Stimulated activated CD8-positive, alpha-beta memory T cell treated with anti-CD3 and anti-CD28 coated beads, Interleukin-12 subunit alpha, Interleukin-12 subunit beta, amount 100 ng/mL, for 4 hours (primary cell): ENCODE measurements around the gene DCST2.

Experiments
- DNase-seq: peaks from one replicate; pipeline ENCODE4 v3.0.0-alpha.2; 2020; ENCODE audit warnings: low read depth

DCST2 gene

DNA sequence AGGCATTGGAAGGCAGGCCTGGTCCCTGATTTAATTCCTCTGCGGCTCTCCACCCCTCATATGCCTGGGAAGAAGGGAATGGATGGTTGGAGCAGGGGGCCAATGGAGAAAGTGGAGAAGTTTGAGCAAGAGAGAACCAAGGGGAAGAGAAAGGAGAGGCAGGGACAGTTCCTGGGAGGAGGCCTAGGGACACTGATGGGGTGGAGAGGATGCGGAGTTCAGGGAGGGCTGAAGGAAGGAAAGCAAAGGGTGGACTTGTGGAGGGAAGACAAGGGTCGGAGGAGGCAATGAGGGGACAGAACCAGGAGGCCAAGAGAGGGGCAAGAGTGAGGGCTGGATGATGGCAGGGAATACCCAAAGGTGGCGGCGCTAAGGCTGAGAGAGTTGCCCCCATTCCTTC is 23.8 kb downstream of the DCST2 start:
- no peak for DNase-seq

DNA sequence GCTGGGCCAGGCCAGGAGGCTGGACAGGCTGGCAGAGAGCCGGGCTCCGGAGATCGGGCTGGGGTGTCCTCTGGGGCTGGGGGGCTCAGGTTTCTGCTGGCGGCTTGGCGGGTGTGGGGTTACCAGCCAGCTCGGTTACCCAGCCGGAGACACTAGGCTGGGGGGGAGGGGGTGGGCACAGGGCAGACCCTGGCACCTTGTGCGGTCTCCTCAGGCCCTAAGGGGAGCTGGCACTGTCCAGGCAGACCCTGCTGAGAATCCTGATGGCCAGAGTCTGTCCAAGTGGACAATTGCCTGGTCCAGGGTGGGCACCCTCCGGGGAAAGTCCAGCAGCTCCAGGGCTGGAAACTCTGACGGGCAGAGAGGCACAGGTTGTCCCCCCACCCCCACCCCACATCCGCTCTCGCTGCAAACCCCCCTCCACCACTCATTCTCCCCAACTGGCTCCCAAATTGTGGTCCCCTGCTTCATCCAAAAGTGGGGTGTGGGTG is 24.3 kb downstream of the DCST2 start:
- no peak for DNase-seq

DNA sequence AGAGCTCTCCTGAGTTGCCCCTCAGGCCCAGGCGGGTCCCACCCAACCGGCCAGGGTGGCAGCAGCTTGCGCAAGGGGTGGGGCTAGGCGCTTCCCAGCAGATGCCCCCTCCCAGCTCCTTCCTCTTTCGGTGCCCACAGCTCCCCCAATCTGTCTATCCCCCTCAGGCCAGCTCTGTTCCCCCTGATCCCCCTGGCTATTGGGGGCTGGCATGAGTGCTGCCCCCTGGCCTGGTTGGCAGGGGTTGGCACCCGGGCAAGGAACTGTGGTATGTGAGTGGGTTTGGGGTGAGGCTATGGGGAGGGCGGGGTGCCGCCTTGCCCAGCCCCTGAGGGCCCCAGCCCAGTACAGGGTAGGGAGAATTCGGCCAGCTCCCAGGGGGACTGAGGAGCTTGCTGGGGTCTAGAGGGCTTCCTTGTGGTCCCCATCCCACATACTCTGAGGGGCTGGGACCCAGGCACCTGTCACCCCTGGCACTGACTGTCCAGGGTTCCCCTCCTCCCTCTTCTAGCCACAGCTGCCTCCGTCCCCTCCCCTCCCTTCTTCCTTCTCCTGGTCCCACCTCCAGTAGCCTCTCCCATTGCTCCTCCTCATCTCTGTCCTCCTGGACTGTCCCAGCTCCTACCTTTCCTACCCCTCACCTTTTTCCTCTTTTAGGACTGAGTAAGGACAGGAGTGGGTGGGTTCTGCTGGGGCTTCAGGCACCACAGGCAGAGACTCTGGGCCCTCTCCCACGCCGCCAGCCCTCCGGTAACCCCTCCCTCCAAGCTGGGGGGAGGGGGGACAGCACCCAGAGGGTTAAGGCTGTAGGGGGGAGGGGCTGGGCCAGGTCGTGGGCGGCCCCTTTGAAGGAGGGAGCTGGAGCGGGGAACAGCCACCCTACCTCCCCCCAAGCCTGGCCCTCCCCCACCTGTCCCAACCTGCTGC is 25.3 kb downstream of the DCST2 start:
- no peak for DNase-seq

DNA sequence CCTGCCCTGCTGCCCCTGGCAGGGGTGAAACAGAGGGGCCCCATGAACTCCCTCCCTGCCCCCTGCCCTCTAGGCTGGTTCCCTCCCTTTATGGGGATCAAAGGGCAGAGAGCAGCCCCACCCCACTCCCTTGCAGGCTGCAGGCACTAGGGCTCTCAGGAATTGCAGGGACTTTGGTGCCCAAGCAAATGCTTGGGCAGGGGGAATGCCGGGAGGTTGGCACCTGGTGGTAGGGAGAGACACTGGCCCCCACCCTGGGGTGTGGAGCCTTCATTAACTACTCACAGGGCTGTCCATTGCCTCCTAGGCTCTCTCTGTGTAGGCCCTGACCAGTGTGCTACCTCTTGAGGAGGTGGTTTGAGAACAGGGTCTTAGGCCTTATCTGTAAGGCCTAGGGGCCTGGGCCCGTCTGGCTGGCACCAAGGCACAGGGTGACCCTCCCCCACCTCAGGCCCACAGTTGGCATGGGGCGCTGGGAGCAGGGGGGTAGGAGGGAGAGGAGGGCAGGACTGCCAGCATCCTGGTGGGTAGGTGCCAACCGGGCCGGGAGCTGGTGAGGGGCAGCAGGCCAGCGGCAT is 26.2 kb downstream of the DCST2 start:
- no peak for DNase-seq

DNA sequence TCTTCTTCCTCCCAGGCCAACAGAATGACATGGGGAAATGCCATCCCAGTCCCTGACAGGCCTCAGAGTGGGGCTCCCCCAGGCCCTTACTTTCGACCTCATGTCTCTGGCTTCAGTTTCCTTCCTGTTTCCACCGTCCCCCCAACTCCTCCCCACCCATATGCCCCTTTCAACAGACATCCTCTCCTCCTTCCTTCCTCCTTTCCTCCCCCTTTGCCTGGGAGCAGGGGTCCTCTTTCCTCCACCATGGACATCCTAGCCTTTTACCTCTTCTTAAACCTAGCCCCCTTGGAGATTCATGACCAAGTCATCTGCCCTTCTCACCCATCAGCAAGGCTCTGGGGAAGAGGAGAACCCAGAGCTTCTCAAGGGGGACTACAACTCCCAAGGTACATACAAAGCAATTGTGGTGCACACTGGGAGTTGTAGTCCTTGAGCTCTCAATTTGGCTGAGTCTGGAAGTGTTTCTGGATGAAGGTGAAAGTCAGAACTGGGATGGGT is 26.9 kb downstream of the DCST2 start:
- DNase-seq = no peak

DNA sequence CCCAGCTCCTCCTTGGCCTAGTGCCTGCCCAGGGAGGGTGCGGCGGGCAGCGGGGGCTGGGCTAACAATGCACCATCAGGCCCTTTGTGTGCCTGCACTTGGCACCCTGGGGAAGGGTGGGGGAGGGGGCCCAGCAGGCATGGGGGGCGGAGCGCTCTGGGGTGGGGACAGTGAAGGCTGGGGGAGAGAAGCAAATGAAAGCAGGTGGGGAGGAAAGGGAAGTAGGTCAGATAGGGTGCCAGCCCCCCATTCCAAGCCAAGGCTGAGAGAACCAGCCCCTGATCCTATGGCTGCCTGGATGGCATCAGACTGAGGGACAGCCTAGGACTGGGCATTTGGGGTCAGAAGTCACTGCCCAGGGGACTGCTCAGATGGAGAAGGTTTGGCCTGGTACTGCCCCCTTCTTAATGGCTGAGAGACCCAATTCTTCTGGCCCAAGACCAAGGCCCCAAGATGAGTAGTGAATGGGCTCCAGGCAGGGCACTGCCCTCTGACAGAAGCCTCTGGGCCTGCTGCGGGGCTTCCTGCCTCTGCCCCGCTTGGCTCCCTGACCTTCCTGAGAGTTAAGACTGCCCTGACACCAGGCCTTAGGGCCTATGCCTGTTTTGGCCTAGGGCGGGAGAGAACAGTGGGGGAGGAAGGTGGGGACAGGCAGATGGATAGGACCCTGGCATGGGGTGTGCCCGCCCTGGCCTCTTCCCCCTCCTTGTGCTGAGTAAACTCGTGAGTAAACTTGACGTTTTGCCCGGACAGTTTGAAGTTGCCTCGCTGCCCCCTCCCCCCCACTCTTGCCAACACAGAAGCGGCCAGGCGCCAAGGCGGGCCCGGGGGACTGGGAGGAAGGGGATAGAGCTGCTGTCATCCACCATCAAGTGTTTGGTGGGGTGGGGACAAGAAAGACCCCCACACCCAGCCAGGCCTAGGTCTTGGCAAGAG is 28.2 kb downstream of the DCST2 start:
- DNase-seq = no peak

DNA sequence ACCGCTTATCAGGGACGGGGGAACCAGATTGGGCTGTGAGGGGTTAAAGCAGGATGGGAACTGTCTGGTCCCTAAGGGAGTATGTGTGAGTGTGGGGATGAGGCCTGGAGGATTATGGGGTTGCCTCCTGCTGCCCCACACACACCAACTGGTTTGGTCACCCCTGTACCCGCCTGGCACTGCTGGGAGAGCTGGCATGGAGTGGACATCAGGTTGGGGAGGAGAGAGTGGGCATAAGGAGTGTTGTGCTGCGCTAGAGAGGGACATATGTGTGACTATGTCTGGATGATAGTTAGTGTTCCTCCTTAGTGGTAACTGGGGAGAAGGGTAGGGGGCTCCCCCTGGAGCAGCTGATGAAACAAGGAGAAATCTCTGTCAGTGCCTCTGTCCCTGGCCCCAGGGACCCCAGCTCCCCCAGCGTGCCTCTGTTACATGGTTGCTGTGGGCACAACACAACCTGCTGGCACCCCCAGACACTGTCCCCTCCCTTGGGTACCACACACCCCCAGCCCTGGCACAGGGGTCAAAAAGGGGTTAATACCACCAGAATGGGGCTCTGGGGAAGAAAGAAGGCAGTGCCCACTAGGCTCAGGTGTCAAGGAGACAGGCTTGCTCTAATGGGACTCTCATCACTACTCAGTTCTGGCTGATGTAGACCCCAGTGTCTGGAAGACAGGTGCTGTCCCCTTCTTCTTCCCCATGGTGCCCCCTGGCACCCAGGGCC is 29.1 kb downstream of the DCST2 start:
- no peak for DNase-seq

DNA sequence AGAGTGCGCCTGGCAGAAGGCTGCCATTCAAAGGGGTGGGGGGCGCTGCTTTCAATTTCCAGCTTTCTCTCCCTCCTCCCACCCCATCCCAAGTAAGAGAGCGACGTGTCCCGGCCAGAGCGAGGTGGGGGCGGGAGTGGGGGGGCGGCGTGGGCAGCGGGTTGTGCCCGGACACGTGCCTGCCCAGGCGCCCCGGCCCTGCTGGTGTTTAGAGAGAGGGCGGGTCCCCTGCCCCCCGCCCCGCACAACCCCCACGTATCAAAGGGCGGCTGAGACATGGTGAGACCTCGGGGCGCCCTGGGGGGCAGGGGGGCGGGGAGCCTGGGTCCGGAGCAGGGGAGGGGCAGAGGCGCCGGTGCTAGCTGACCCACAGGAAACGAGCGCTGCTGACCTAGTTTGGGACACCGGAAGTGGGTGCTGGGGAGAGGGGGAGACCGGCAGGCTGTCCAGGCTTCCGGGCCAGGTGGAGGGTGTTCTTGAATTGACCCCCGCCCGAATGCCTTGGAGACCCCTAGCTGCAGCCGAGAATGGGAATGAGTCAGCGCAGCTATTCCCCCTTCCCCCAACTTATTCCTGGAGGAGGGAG is 29.7 kb downstream of the DCST2 start:
- no peak for DNase-seq

DNA sequence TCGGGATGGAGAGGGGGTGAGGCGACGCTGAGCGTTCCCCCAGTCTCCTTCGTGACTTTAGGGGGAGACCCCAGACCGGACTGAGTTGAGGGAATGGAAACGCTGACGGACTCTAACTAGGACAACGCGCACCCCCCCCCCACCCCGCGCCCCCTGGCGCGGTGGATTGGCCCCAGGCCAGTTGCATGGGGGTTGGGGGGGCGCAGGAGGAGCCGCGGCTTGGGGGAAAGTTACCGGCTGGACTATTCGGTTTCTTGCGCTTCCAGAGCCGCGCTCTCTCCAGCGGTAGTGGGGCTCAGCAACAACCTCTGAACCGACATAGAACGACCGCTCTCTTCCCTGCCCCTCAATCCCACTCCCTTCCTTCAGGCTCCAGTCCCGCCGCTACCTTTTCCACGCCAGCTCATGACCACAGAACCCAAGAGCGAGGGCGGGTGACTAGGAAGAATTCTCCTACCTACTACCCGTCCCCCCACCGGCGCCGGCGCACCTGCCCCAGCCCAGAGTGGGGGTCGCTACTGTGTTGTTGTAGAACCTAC is 30.3 kb downstream of the DCST2 start:
- DNase-seq = no peak

DNA sequence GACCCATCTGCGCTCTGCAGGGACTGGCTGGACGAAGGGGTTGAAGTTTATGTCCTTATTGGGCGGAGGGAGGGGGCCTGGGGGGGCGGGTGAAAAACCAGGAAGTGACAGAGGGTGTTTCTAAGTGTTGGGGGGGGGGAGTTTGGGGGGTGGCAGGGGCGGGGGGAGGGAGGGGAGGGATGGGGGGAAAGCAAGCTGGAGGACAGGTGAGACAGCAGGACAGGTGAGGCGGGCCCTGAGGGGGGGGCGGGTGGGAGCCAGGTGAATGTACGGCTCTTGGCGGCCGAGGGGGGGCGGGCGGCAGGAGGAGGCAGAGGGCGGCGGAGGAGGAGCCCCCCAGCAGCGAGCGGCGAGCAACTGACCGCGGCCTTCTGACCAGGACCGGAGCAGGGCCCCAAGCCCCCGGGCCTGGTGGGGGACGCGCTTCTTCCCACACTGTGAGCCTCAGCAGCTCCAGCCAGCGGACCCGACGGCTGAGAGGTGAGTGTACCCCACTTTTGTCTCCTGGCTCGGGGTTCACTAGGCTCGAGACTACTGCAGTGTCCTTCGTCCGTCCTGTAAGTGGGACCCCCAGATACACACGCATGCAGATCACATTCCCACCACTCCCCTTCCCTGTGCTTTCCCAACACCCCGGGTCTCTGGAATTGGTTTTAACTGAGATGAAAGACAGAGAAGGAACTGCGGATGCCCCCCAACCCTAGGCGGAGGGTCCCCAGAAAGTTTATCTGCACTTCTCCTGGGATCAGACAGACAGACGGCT is 30.9 kb downstream of the DCST2 start, which contains the start of gene ZBTB7B:
Gene ZBTB7B (plus strand): TSS at position 339 of the 763 bp plus-strand sequence. CDS start 11,859 bp downstream, outside the sequence.
- no peak for DNase-seq

DNA sequence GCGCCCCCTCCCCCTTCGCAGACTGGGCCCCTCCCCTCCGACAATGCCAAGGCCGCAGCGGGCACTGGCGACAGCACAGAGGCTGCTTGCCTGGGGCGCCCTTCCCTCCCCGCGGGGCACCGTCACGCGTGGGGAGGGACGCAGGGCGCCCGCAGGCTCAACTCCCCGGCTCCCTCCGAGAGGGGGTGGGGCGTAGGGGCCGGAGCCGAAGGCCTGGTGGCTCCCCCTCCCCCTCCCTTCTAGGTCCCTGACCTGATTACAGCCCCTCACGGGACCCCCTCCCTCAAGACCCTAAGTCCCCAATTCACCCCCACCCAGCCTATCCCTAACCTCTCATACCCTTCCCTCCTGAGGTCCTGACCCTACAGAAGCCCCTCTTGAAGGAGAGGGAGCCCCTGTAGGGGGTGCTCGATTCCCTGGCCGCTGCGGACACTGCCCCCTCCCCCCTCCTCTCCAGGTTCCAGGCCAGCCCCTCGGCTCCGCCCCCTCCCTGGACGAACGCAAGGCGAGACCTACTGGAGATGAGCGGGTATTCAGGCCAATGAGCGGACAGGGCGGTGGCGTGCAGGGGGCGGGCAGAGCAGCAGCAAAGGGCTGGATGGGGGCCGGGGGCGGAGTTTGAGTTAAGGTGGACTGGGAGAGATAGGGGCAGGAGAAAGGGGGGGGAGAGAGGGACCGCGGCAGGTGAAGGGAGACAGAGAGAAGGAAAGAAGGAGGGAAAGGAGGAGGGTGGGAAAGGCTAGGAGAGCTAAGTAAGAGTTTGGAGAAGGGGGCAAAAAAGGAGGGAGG is 31.7 kb downstream of the DCST2 start:
- peak; percentile 96 for DNase-seq

DNA sequence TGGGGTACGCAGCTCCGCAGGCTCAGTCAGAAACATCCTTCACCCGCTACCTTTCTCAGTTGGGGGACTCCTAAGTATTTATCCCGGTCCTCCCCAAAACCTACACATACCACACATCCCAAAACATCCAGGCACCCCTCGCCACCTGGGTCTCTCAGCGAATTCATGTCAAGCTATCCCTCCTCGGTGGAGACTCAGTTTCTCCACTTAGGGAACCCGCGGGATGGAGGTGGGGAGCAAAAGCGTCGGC is 32.2 kb downstream of the DCST2 start:
- DNase-seq = no peak

DNA sequence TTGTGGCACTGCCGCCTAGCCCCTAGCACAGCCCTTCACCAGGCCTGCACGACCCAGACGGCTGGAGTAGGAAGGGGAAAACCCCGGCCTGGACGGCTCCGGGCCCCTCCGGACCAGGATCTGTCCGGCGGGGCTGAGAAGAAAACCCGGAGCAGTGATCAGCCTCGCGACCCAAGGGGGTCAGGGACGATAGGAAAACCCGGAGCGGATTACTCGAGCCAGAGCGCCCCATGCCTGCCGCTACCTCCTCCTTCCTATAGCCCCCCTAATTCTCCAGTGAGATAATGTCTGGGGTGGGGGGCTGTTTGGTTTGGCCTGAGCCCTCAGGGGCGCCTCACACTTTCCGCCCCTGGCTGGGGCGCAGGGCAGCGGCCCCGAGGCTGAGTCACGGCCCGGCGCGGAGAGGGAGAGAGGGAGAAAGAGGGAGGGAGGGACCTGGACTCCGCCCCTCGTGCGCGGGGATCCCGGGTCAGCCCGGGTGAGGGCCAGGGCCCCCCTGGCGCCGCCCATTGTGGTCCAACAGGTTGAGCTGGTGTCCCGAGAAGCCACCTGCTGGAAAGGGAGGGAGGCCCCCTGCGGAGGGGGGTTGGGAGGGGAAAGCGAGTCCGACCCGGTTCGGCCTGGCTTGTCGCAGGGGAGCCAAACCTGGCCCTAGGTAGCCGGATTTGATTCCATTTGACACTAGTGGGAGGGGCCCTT is 32.7 kb downstream of the DCST2 start:
- DNase-seq = peak; percentile 67

DNA sequence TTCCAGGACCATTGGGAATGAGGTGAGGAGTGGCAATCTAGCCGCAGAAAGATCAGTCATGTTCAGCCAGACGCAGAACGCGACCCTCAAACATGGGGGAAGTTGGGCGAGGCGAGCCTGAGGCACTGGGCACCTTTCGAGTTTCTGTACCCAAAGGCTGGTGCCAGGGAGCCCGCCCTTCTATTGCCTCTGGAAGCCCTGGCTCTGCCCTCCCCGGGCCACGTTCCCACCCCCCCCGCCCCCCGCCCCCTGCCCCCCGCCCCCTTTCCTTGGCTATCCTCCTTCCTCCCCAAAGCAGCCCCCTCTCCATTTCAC is 33.2 kb downstream of the DCST2 start:
- no peak for DNase-seq

DNA sequence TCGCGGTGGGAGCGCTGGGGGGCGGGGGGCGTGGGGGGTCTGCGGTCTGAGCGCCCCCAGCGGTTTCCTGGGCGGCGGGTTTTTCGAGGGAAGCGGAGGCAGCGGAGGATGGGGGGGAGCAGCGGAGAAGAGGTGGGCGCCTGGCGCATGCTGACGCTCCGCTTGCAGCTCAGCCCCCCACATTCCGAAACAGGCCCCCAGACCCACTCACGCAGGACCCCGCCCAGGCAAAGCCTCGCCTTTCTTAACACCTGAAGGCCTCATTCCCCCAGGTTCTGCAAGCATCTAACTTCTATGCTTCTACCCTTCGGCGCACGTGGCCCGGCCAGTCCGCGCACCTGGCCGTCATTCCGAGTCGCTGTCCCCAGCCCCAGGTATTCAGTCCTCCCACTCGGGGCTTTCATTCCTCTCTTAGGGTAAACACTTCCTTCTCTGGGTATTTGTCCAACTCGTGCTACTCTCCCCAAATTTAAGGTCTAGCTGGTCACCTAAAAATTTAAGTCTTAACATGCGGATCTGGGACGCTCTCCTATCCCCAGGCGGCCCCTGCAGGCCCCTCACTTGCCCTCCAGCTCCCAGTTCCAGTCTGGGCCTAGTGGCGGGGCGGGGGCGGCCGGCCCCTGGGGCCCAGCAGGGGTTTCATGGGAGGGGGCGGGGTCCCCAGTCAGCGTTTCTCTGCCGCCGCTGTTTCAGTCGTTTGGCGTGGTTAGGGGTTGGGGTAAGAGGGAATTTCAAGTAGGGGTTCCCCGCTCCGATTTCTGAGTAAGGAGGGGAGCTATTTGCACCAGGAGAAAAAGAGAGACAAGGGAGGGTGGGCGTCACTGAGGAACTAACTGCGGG is 33.8 kb downstream of the DCST2 start:
- DNase-seq = no peak

DNA sequence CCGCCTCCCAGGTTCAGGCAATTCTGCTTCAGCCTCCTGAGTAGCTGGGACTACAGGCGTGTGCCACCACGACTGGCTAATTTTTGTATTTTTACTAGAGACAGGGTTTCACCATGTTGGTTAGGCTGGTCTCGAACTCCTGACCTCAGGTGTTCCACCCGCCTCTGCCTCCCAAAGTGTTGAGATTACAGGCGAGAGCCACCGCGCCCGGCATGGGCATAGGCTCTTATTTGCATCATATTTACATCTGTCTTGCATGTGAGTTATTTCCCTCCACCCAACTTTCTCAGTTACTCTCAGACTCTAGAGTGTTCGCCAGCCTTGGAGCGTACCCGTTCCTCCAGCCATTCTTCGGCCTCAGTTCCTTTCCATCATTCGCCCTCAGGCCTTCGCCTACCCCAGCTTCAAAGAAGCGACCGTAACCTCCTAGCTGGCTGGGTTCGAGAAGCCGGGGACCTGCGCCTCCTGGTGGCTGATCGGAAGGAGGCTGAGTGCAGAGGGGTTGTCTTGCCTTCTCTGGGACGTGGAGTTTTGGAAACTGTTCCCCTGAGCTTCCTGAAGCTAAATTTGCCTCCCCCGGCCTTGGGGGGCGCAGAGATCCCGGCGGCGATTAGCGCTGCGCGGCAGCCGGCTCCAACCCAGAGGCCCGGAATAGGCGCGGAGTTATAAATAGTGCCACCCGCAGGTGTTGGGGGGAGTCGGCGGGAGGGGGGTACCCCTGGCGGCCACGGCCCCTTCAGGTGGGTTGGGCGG is 34.6 kb downstream of the DCST2 start:
- DNase-seq = peak; percentile 58

DNA sequence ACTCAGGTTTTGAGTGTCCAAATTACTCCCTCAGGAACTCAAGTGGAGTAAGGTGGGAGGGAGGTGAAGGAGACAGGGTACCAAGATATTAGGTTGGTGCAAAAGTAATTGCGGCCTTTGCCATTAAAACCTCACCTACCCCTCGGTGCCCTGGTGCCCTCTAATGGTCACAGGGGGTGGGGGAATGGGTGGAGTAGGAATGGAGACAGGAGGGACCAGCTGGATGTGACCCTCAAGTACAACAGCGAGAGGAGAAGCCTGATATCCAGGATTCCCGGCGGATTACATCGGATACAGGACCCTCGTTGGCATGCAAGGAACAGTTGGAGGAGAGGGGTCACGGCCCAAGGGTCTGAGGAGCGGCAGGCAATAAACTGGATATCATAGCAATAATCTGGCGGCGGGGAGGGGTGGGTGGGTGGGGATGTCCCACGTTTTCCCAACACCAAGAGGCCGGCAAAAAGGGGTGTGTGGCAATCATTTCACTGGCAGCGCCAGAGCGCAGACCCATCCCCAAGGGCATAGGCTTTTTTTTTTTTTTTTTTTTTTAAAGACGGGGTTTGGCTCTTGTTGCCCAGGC is 35.3 kb downstream of the DCST2 start:
- no peak for DNase-seq
